GM10266 (cell line): ENCODE data around the gene HECA.

Source experiments
- DNase-seq: peaks from one replicate; pipeline ENCODE4 v3.0.0; 2012; ENCODE audit errors: extremely low spot score
- TF ChIP-seq, protein P1 (sequence below): IDR thresholded peaks from 2 replicates; pipeline ENCODE4 v1.5.1; 2012; ENCODE audit warnings: mild to moderate bottlenecking, low read depth; ENCODE audit not compliant: control insufficient read depth, insufficient read depth; ENCODE audit errors: missing control alignments

Gene HECA

DNA sequence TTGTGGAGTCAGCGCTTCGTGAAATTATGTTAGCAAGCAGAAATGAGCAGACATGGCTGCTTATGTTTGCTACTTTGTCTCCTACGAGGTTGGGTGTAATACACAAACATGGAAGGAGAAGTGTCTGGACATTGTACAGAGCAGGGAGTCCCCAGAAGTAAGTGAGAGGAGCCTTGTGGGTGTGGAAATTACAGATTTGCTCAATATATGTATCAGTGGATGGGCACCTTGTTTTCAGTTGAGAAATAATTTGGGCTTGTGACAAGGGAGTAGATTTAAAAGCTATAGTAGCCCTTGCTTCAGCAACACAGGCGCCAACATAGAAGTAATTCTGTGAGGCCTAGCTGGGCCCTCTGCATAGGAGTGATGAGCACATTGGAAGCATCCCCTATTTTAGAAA, 49.2 kb downstream of the HECA start:
- no peak for DNase-seq
- TF ChIP-seq, protein P1, sequence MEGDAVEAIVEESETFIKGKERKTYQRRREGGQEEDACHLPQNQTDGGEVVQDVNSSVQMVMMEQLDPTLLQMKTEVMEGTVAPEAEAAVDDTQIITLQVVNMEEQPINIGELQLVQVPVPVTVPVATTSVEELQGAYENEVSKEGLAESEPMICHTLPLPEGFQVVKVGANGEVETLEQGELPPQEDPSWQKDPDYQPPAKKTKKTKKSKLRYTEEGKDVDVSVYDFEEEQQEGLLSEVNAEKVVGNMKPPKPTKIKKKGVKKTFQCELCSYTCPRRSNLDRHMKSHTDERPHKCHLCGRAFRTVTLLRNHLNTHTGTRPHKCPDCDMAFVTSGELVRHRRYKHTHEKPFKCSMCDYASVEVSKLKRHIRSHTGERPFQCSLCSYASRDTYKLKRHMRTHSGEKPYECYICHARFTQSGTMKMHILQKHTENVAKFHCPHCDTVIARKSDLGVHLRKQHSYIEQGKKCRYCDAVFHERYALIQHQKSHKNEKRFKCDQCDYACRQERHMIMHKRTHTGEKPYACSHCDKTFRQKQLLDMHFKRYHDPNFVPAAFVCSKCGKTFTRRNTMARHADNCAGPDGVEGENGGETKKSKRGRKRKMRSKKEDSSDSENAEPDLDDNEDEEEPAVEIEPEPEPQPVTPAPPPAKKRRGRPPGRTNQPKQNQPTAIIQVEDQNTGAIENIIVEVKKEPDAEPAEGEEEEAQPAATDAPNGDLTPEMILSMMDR: no peak

DNA sequence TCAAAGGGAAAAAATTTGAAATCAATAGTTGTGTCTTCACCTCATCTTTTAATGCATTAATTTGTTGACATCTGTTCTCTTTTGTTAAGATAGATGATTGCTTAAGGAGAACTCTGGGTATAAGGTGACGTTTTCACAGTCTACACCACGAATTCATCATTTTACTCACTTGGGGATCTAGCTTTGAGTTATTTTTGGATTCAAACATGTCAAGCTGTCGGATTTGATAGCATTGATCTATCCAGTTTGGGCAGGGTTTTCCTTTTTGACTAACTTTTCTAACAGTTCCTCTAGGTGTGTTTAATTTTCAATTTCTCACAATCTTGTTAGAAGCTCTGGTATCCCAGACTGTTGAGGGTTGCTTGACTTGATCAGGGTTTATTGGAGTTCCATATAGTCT, 49.6 kb downstream of the HECA start:
- TF ChIP-seq, protein P1: no peak
- no peak for DNase-seq

DNA sequence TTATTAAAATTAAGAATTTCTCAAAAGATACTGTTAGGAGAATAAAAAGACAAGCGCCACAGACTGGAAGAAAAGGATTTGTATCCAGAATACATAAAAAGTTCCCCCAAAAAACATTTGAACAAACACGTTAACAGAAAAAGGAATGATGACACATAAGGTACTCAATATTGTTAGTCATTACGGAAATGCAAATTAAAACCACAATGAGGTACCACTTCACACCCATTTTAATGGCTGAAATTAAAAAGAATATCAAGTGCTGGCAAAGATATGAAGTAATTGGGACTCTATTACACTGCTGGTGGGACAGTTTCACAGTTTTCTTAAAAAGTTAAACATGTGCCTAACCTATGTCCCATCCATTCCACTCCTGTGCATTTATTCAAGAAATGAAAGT, 51.4 kb downstream of the HECA start:
- TF ChIP-seq, protein P1: no peak
- no peak for DNase-seq

DNA sequence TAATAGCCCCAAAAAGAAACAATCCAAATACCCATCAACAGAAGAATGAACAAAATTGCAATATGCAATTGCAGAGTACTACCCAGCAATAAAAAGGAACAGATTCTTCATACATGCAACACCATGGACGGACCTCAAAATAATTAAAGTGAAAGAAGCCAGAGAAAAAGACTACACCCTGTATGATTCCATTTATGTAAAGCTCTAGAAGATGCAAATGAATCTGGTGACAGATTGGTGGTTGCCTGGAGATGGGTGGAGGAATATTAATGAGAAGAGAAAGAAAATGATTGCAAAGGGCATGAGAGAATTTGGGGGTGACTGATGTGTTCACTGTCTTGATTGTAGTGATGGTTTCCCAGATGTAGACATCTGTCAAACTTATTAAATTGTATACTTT, 51.8 kb downstream of the HECA start:
- TF ChIP-seq, protein P1: no peak
- no peak for DNase-seq

DNA sequence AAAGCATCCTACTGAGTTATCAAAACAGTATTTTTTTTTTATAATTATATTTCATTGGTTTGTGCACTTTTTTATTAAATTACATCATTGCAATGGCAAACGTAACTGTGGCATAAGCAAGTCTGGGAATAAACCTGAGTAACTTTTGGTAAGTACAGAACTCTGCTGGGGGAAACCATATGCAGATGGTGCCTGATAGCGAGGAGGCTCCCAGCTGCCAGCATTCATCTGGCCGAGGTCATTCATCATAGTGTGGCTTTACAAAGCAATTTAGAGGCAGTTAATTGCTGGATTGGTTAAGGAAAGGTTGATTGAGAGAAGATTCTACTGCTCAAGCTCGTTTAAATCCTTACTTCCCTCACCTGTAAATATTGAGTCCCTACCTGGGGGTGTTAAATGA, 52.6 kb downstream of the HECA start:
- TF ChIP-seq, protein P1: no peak
- no peak for DNase-seq

DNA sequence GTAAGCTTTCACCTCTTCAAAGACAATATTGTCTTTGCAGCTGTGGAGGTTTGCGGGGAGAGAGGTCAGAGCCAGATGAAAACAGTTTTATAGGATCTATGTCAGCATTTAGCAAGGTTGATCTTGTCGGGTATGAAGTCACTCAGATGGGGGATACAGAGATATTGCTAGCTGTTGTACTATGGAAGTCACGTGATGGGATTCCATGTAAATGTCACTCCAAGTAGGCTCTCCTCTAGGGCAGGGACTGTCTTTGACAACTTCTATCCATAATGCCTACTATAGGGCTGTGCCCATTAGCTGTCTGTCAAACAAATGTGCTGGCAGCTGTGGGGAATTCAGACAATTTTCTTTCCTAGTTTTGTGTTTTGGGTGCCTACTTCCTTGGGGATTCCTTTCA, 54.8 kb downstream of the HECA start:
- DNase-seq: no peak
- TF ChIP-seq, protein P1: no peak

DNA sequence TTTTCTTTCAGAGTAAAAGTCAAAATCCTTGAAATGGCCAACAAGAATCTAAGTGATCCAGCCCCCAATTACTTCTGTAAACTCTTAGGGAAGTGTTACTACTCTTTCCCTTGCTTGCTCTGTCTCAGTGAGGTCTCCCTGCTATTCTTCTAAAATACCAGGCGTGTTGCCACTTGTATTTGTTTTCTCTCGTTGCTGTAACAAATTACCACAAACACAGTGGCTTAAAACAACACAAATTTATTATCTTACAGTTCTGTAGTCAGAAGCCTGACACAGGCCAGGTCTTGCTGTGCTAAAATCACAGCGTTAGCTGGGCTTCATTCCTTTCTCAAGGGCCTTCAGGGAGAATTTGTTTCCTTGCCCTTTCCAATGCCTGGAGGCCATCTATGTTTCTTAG, 59.9 kb downstream of the HECA start:
- TF ChIP-seq, protein P1: no peak
- DNase-seq: no peak
